Regular cardiac myocyte (primary cell): Measurements from ENCODE around the gene NUP210. TPM values are rescaled to one million over a fixed set of nuclear protein-coding genes. Genes with fewer than 3 reads are reported as not detected.

Source experiments
- total RNA-seq: library from RNA; depleted of rRNA; stranded (reverse); fragments of >200 nt; gene quantifications from 2 replicates; pipeline ENCODE4 v1.2.3, GENCODE V29; 2014

Gene NUP210
- total RNA-seq = under 0.01 and 0.38 TPM in 2 replicates

DNA sequence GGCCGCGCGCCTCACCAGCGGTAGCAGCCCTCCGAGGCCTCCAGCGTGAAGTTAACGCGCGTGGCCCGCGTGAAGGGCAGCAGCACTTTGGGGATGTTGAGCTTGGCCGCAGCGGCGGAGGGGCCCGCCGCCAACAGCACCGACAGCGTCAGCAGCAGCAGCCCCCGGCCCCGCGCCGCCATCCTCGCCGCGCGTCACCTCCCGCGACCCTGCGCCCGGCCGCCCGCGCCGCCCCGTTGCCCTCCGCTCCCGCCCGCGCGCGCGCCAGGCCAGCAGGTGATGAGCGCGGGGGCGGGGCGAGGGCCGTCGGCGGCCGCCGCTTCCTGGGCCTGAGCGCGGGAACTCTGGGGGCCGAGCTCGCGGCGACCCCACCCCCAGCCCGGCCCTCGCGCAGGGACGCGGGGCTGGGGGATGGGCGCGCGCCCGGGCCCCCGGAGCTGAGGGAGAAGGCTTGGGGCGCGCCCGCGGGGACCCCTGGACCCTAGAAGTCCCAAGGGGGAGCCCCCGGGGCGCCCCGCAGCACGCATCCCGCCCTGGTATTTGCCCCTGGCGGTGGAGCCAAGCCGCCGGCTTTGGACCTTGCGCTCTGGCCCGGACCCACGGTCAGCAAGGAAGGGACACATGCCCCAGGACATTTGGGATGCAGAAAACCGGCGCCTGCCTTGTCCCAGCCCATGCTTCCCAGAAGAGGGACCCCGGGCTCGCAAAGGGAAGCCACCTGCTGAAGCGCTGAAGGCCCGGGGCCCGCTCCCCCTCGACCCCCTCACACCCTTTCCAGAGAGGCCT lies at the start of gene NUP210:
NUP210 (minus strand) TSS at position 278 of the 786 bp plus-strand sequence; CDS start at position 182, 96 bp downstream.

Other genes starting within 250 kb of the NUP210 start
- gene HDAC11, start 60.0 kb upstream of the NUP210 start, total RNA-seq = 9.8 and 15.2 TPM in 2 replicates
- 109 and 243 TPM in 2 replicates for gene FBLN2, start 128.8 kb upstream of the NUP210 start, total RNA-seq